Kidney (tissue), 14 donors: ENCODE measurements around the gene LRRFIP1. TPM values are rescaled to one million over a fixed set of nuclear protein-coding genes. Genes with fewer than 3 reads are reported as not detected.

ENCODE experiments used
- DNase-seq, 5 donors: peaks; one replicate each; pipeline ENCODE4 v3.0.0-alpha.2; 2013 to 2020
- FAIRE-seq: peaks from 2 replicates; lab custom pipeline; 2012; peaks lifted over from hg19 to GRCh38; lab: Jason Lieb, UNC
- H3K27ac ChIP-seq, 2 donors: one replicate each; pipeline ENCODE4 v1.7.0; 2013; ENCODE audit warnings: low read depth in 2 of 2, low read length in 2 of 2, inconsistent platforms in 1 of 2
- H3K27me3 ChIP-seq: one replicate; pipeline ENCODE4 v1.7.1; 2013; ENCODE audit warnings: low read length, inconsistent platforms; ENCODE audit not compliant: control insufficient read depth, insufficient read depth
- H3K36me3 ChIP-seq, 3 donors: one replicate each; pipeline versions ENCODE4 v1.7.0 to v1.7.1; 2013; ENCODE audit warnings: low read length in 3 of 3, control low read depth in 1 of 3, inconsistent platforms in 1 of 3; ENCODE audit not compliant: insufficient read depth in 3 of 3, control insufficient read depth in 2 of 3
- H3K4me1 ChIP-seq, 3 donors: one replicate each; pipeline versions ENCODE4 v1.7.0 to v1.7.1; 2013; ENCODE audit warnings: low read length in 3 of 3, inconsistent platforms in 1 of 3, low read depth in 1 of 3; ENCODE audit not compliant: control insufficient read depth in 2 of 3, insufficient read depth in 2 of 3
- H3K4me3 ChIP-seq, 3 donors: one replicate each; pipeline versions ENCODE4 v1.7.0 to v1.8.1; 2013; ENCODE audit warnings: low read length in 3 of 3, control low read depth in 1 of 3, inconsistent platforms in 1 of 3
- H3K9ac ChIP-seq, 3 donors: one replicate each; pipeline versions ENCODE4 v1.7.0 to v1.7.1; 2013; ENCODE audit warnings: low read length in 3 of 3, control low read depth in 1 of 3, inconsistent platforms in 1 of 3
- H3K9me3 ChIP-seq, 3 donors: one replicate each; pipeline versions ENCODE4 v1.7.0 to v1.7.1; 2013; ENCODE audit warnings: low read length in 3 of 3, control low read depth in 1 of 3, inconsistent platforms in 1 of 3; ENCODE audit not compliant: control insufficient read depth in 2 of 3, insufficient read depth in 1 of 3
- intact Hi-C: fragments of 100-400 bp; cut with DNase I; formaldehyde crosslinking; loops from one replicate; pipeline ENCODE4 v1.11.1; 2022
- polyA plus RNA-seq: library from polyadenylated mRNA; stranded (reverse); fragments of 350-450 nt; fragmentation: Illumina TruSeq; extraction: RNeasy Lipid Tissue Mini Kit (QIAGEN cat#74804); gene quantifications from one replicate; pipeline ENCODE4 v1.2.3, GENCODE V29; 2014; ENCODE audit warnings: low read depth, low replicate concordance; ENCODE audit not compliant: insufficient read depth
- total RNA-seq: library from RNA; stranded (reverse); fragmentation: NEBNext Ultra II Directional; extraction: Animal tissue kit (Norgen Biotek cat#: 25700); gene quantifications from one replicate; pipeline ENCODE4 v1.2.1, GENCODE V29; 2021
- TF ChIP-seq, protein P1 (sequence below): IDR thresholded peaks from 3 replicates; pipeline ENCODE4 v1.5.1; 2012; ENCODE audit warnings: mild to moderate bottlenecking, moderate library complexity, borderline replicate concordance; ENCODE audit not compliant: insufficient read depth; ENCODE audit errors: extremely low read depth
- donor health status: control.
- donor health status: control.
- donor health status: control.
- donor health status: control.
- donor health status: control.
- donor health status: DM: yes; HTN: yes; CAD: no.
- donor health status: Normal renal cell carcinoma (clear cell type).

Gene LRRFIP1
- total and polyA plus RNA-seq, 2 donors from 2014 or later = 39.1 to 204 TPM

DNA sequence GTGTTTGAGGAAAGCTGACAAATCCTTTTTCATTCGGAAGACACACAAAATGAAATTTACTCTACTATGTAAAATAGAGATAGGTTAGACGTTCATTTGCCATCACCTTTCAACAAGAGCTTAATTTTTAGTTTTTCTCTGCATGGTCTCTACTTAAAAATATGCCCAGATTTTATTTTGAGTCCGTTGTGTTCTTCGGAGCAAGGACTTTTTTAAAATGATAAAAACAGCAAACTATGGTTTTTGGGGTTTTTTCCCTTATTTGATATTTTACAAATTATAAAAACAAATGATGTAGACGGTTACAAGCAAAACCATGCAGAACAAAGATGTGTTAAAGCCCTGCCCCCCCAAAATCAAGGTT, 117.8 kb downstream of the LRRFIP1 start:
- H3K9me3 ChIP-seq = no peaks in the 10 kb centered on the region
- FAIRE-seq = no peak
- TF ChIP-seq, protein P1, sequence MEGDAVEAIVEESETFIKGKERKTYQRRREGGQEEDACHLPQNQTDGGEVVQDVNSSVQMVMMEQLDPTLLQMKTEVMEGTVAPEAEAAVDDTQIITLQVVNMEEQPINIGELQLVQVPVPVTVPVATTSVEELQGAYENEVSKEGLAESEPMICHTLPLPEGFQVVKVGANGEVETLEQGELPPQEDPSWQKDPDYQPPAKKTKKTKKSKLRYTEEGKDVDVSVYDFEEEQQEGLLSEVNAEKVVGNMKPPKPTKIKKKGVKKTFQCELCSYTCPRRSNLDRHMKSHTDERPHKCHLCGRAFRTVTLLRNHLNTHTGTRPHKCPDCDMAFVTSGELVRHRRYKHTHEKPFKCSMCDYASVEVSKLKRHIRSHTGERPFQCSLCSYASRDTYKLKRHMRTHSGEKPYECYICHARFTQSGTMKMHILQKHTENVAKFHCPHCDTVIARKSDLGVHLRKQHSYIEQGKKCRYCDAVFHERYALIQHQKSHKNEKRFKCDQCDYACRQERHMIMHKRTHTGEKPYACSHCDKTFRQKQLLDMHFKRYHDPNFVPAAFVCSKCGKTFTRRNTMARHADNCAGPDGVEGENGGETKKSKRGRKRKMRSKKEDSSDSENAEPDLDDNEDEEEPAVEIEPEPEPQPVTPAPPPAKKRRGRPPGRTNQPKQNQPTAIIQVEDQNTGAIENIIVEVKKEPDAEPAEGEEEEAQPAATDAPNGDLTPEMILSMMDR = no peak
- no peak overlapping the region for H3K4me3 ChIP-seq
- H3K27ac ChIP-seq = no peak overlapping the region
- peaks cover 0 to 4% (median 0%) of the 10 kb centered on the region in 3 donors for H3K4me1 ChIP-seq
- peaks cover 0 to 9% (median 2%) of the 10 kb centered on the region in 3 donors for H3K36me3 ChIP-seq
- H3K27me3 ChIP-seq = no peaks in the 10 kb centered on the region
- DNase-seq = no peak
- H3K9ac ChIP-seq = no peak overlapping the region
- intact Hi-C loops = loop anchor here (10.0 kb wide), 1 partner anchor 160 kb away; no protein-coding TSS in a partner anchor

DNA sequence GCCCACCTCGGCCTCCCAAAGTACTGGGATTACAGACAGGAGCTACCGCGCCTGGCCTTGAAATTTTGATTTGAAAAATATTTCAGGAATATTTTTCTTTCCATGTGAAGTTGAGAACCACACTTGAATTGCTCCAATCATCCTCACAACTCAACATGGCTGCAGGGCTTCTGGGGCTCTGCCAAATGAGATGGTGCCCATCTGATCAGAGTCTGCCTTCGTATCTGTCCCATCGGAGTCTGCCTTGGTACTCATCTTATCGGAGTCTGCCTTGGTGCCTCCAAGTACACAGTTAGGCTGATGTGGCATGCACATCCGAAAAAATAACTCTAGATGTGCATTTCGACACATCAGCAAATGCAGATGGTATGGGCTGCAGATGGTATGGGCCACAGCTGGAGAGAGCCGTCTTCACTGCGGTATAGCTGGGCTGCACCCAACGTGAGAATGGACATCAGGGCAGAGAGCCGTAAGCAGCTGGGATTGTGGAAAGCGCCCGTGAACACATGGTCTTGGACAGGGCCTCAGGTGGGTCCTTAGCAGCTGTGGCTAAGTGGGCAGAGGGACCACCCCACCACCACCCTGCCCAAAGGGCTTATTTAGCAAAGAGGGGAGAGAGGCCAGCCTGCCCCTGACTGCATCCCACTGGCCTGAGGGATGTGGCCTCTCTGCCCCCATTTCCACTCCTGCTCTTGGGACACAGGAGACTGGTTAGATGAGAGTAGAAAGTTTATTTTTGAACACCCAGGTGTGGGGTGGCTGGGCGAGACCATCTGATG, 119.1 kb downstream of the LRRFIP1 start:
- H3K27ac ChIP-seq = no peak overlapping the region
- H3K36me3 ChIP-seq = peaks cover 2 to 12% (median 7%) of the 10 kb centered on the region in 3 donors

DNA sequence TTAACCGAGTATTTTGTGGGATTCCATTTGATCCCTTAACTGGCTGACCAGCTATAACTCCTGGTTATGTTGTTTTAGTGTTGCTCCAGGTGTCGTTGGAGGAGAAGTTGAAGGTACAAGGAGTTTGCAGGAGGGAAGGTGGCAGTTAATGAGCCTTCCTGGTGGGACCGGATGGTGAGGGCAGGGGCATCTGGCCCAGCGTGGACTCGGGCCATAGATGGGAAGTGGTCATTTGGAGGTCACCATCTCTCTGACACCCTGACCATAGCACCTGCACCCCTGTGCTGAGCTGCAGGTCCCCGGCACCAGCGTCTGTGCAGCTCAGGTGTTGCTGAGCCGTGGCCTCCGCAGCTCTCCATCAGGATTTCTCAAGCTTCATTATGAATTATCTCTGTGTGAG, 119.8 kb downstream of the LRRFIP1 start:
- DNase-seq = no peak
- Histone ChIP-seq H3K4me3 (no peak overlapping the region), H3K4me1 (peaks cover 0 to 4% (median 0%) of the 10 kb centered on the region in 3 donors), H3K27me3 (no peaks in the 10 kb centered on the region), H3K27ac (no peak overlapping the region), H3K9ac (no peak overlapping the region), H3K36me3 (peaks cover 4 to 16% (median 9%) of the 10 kb centered on the region in 3 donors), H3K9me3 (no peaks in the 10 kb centered on the region)
- no peak for FAIRE-seq
- intact Hi-C loops = loop anchor here (10.0 kb wide), 1 partner anchor 162 kb away; no protein-coding TSS in a partner anchor
- TF ChIP-seq, protein P1 = no peak

More for the DNA sequence above, 119.1 kb downstream of the LRRFIP1 start:
- H3K27me3 ChIP-seq = no peaks in the 10 kb centered on the region
- TF ChIP-seq, protein P1 = no peak
- H3K9me3 ChIP-seq = no peaks in the 10 kb centered on the region
- H3K4me3 ChIP-seq = no peak overlapping the region
- intact Hi-C loops = loop anchor here (10.0 kb wide), 1 partner anchor 162 kb away; no protein-coding TSS in a partner anchor
- no peak overlapping the region for H3K9ac ChIP-seq
- FAIRE-seq (no peak), DNase-seq (no peak)
- peaks cover 0 to 4% (median 0%) of the 10 kb centered on the region in 3 donors for H3K4me1 ChIP-seq
